CD14-positive monocyte (primary cell): ENCODE data around the gene PRLH. TPM values are rescaled to one million over a fixed set of nuclear protein-coding genes. Genes with fewer than 3 reads are reported as not detected.

Experiments
- DNase-seq, 3 donors: peaks; one replicate each; pipeline ENCODE4 v3.0.0-alpha.2; 2011 to 2022
- H2AFZ ChIP-seq: 2 replicates; pipeline ENCODE4 v1.6.0; 2012; ENCODE audit warnings: mild to moderate bottlenecking, low read depth, low read length, inconsistent platforms; ENCODE audit not compliant: insufficient read depth, poor library complexity, severe bottlenecking
- H3K27ac ChIP-seq, 2 donors: 1 replicate in 1 of 2; 2 replicates in 1 of 2; pipeline ENCODE4 v1.5.1; 2012 to 2013; ENCODE audit warnings: low read length in 2 of 2, control low read depth in 1 of 2, inconsistent platforms in 1 of 2, low read depth in 1 of 2, mild to moderate bottlenecking in 1 of 2
- H3K27me3 ChIP-seq, 2 donors: one replicate each; pipeline versions ENCODE4 v1.6.0 to v1.6.1; 2011 to 2013; ENCODE audit warnings: low read length in 2 of 2; ENCODE audit not compliant: control insufficient read depth in 2 of 2, insufficient read depth in 2 of 2
- H3K36me3 ChIP-seq, 2 donors: replicated peaks in 1 of 2; 1 replicate in 1 of 2; 2 replicates in 1 of 2; pipeline versions ENCODE4 v1.5.1 to v1.6.1; 2012 to 2013; ENCODE audit warnings: low read length in 2 of 2, control low read depth in 1 of 2, inconsistent platforms in 1 of 2, mild to moderate bottlenecking in 1 of 2; ENCODE audit not compliant: insufficient read depth in 2 of 2, control insufficient read depth in 1 of 2
- H3K4me1 ChIP-seq, 2 donors: 1 replicate in 1 of 2; 2 replicates in 1 of 2; pipeline versions ENCODE4 v1.5.1 to v1.6.1; 2012 to 2013; ENCODE audit warnings: low read length in 2 of 2, control low read depth in 1 of 2, inconsistent platforms in 1 of 2, mild to moderate bottlenecking in 1 of 2, moderate library complexity in 1 of 2; ENCODE audit not compliant: insufficient read depth in 2 of 2, control insufficient read depth in 1 of 2
- H3K4me2 ChIP-seq: replicated peaks from 2 replicates; pipeline ENCODE3; 2012; ENCODE audit warnings: low read length, moderate library complexity, mild to moderate bottlenecking; ENCODE audit not compliant: poor library complexity, severe bottlenecking; ENCODE audit errors: extremely low read depth
- H3K4me3 ChIP-seq, 3 experiments: fragments of 200-600 bp in 1 of 3; sonication (generic) in 1 of 3; replicated peaks in 1 of 3; 1 replicate in 2 of 3; 2 replicates in 1 of 3; pipeline ENCODE4 v1.5.1; 2011 to 2013; ENCODE audit warnings: low read length in 3 of 3, mild to moderate bottlenecking in 3 of 3, control low read depth in 2 of 3, low read depth in 2 of 3, inconsistent platforms in 1 of 3, moderate library complexity in 1 of 3
- H3K79me2 ChIP-seq: 2 replicates; pipeline ENCODE4 v1.6.0; 2012; ENCODE audit warnings: mild to moderate bottlenecking, control low read depth, inconsistent platforms, low read length, moderate library complexity; ENCODE audit not compliant: insufficient read depth
- H3K9ac ChIP-seq: 2 replicates; pipeline ENCODE4 v1.6.0; 2017; ENCODE audit warnings: low read length, mild to moderate bottlenecking; ENCODE audit not compliant: insufficient read depth, poor library complexity, severe bottlenecking
- H3K9me3 ChIP-seq, 2 donors: replicated peaks in 1 of 2; 1 replicate in 1 of 2; 2 replicates in 1 of 2; pipeline versions ENCODE4 v1.5.1 to v1.6.1; 2012 to 2013; ENCODE audit warnings: low read length in 2 of 2, control low read depth in 1 of 2; ENCODE audit not compliant: control insufficient read depth in 1 of 2, insufficient read depth in 1 of 2
- H4K20me1 ChIP-seq: 2 replicates; pipeline ENCODE4 v1.6.0; 2012; ENCODE audit warnings: mild to moderate bottlenecking, low read length, control low read depth, moderate library complexity; ENCODE audit not compliant: insufficient read depth
- H3K27ac Mint-ChIP-seq, 7 donors: one replicate each; pipeline ENCODE4 v1.8.0; 2020; ENCODE audit warnings: mild to moderate bottlenecking in 7 of 7, mixed read lengths in 7 of 7, moderate library complexity in 6 of 7, inconsistent platforms in 2 of 7
- H3K27me3 Mint-ChIP-seq, 3 donors: one replicate each; pipeline ENCODE4 v1.8.0; 2021 to 2022; ENCODE audit warnings: low read depth in 3 of 3, mild to moderate bottlenecking in 3 of 3, mixed read lengths in 3 of 3, moderate library complexity in 3 of 3, inconsistent platforms in 1 of 3
- H3K36me3 Mint-ChIP-seq, 2 donors: one replicate each; pipeline ENCODE4 v1.8.0; 2020; ENCODE audit warnings: mixed read lengths in 2 of 2, inconsistent platforms in 1 of 2, mild to moderate bottlenecking in 1 of 2
- H3K4me1 Mint-ChIP-seq: one replicate; pipeline ENCODE4 v1.8.0; 2020; ENCODE audit warnings: mild to moderate bottlenecking, mixed read lengths
- H3K4me3 Mint-ChIP-seq, 2 donors: one replicate each; pipeline ENCODE4 v1.8.0; 2020; ENCODE audit warnings: mild to moderate bottlenecking in 2 of 2, mixed read lengths in 2 of 2, moderate library complexity in 1 of 2
- H3K9me3 Mint-ChIP-seq, 7 donors: one replicate each; pipeline ENCODE4 v1.8.0; 2020 to 2022; ENCODE audit warnings: mixed read lengths in 7 of 7, mild to moderate bottlenecking in 6 of 7, moderate library complexity in 6 of 7, inconsistent platforms in 2 of 7
- WGBS: methylation state at CpG from one replicate; pipeline ENCODE4 v1.1.5; 2013; ENCODE audit warnings: missing lambda C conversion rate; ENCODE audit not compliant: insufficient coverage; 5-methylcytosine and 5-hydroxymethylcytosine counted together
- intact Hi-C, 2 donors: fragments of 100-400 bp; cut with micrococcal nuclease; formaldehyde crosslinking; loops; one replicate each; pipeline versions ENCODE4 v1.15.0 to v1.15.1; 2023
- polyA plus RNA-seq, 3 donors: library from polyadenylated mRNA; depleted of rRNA in 1 of 3; unstranded in 2 of 3; stranded (reverse) in 1 of 3; fragments of 300-500 nt in 2 of 3; fragments of >200 nt in 1 of 3; fragmentation: Illumina TruSeq in 2 of 3; gene quantifications; 1 replicate in 2 of 3; 2 replicates in 1 of 3; pipeline ENCODE4 v1.2.3, GENCODE V29; 2012 to 2021
- TF ChIP-seq, protein P1 (sequence below): fragments of 200-600 bp; IDR thresholded peaks from one replicate; pipeline ENCODE4 v1.8.0; 2022; ENCODE audit warnings: antibody characterized with exemption, mild to moderate bottlenecking

PRLH gene
- polyA plus RNA-seq, 3 donors = not detected

DNA sequence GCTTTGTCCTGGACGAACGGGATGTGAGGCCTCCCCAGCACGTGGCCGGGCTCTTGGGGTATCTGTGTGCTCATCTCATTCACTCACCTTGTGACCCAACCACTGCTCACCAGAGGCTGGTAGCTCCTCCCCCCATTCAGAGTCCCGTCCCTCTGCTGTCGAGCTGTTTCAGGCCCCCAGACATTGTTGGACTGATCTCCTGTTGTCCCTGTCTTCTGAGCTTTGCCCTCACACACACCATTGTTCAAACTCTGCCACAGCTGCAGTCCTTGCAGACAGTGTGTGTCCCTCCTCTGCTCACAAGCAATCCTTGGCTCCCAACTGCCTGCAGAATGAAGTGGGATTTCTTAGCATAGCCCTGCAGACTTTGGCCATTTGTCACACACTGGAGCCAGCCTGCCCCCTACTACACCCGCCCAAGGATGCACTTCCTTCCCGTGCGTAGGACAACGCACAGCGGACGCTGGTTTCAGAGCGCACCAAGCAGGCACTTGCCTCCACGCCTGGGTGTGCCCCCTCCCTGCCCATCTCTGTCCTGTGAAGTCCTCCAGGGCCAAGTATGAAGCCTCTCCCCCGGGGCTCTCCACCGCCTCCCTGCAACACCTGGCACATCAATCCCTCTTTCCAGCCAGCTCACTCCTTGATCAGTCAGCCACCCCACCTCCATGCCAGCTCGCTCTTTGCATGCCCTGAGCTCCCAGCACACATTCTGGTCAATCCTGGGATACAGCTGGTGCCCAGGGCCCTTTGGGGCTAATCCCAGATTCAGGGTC lies 16.5 kb upstream of the PRLH start:
- H3K27ac Mint-ChIP-seq = no peak overlapping the region
- H3K27me3 Mint-ChIP-seq = peaks cover 11 to 15% (median 13%) of the 10 kb centered on the region in 3 donors
- no peak overlapping the region for H3K4me2 ChIP-seq

GRCh38 chr2:237551071-237551574 lies 15.3 kb upstream of the PRLH start:
- Mint-ChIP-seq H3K9me3 (peaks cover 6 to 31% (median 17%) of the 10 kb centered on the region in 7 donors), H3K4me1 (no peaks in the 10 kb centered on the region), H3K27ac (no peak overlapping the region)

More for the DNA sequence above, 16.5 kb upstream of the PRLH start:
- Histone ChIP-seq H3K27me3 (peaks cover 0 to 2% of the 10 kb centered on the region in 2 donors), H3K4me3 (no peak overlapping the region), H3K79me2 (no peaks in the 10 kb centered on the region), H4K20me1 (no peaks in the 10 kb centered on the region), H3K9ac (no peak overlapping the region), H3K9me3 (peaks cover 13 to 15% of the 10 kb centered on the region in 2 donors), H3K4me1 (no peaks in the 10 kb centered on the region), H3K36me3 (no peaks in the 10 kb centered on the region), H3K27ac (no peak overlapping the region), H2AFZ (no peak overlapping the region)
- Mint-ChIP-seq H3K36me3 (no peaks in the 10 kb centered on the region), H3K4me3 (no peak overlapping the region), H3K4me1 (no peaks in the 10 kb centered on the region), H3K9me3 (peaks cover 6 to 20% (median 12%) of the 10 kb centered on the region in 7 donors)
- TF ChIP-seq, protein P1, sequence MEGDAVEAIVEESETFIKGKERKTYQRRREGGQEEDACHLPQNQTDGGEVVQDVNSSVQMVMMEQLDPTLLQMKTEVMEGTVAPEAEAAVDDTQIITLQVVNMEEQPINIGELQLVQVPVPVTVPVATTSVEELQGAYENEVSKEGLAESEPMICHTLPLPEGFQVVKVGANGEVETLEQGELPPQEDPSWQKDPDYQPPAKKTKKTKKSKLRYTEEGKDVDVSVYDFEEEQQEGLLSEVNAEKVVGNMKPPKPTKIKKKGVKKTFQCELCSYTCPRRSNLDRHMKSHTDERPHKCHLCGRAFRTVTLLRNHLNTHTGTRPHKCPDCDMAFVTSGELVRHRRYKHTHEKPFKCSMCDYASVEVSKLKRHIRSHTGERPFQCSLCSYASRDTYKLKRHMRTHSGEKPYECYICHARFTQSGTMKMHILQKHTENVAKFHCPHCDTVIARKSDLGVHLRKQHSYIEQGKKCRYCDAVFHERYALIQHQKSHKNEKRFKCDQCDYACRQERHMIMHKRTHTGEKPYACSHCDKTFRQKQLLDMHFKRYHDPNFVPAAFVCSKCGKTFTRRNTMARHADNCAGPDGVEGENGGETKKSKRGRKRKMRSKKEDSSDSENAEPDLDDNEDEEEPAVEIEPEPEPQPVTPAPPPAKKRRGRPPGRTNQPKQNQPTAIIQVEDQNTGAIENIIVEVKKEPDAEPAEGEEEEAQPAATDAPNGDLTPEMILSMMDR = no peak
- WGBS = 85% methylated on average over 17 of the region's 17 CpGs
- intact Hi-C loops = no loop called here
- DNase-seq = no peak

More at GRCh38 chr2:237551071-237551574, 15.3 kb upstream of the PRLH start:
- H3K36me3 Mint-ChIP-seq = no peaks in the 10 kb centered on the region
- no peaks in the 10 kb centered on the region for H3K27me3 ChIP-seq
- WGBS = 88% methylated on average over 16 of the region's 16 CpGs
- H3K4me2 ChIP-seq = no peak overlapping the region
- H3K9ac ChIP-seq = no peak overlapping the region
- H3K4me3 ChIP-seq = no peak overlapping the region
- no peak overlapping the region for H2AFZ ChIP-seq
- no peaks in the 10 kb centered on the region for H4K20me1 ChIP-seq
- TF ChIP-seq, protein P1 = no peak
- no peaks in the 10 kb centered on the region for H3K79me2 ChIP-seq
- peaks cover 22 to 26% of the 10 kb centered on the region in 2 donors for H3K9me3 ChIP-seq
- H3K36me3 ChIP-seq = no peaks in the 10 kb centered on the region
- no peak overlapping the region for H3K4me3 Mint-ChIP-seq
- DNase-seq = no peak
- intact Hi-C loops = no loop called here
- no peaks in the 10 kb centered on the region for H3K4me1 ChIP-seq
- no peak overlapping the region for H3K27ac ChIP-seq
- peaks cover 11 to 15% (median 13%) of the 10 kb centered on the region in 3 donors for H3K27me3 Mint-ChIP-seq
